GM04503 (cell line): Measurements from ENCODE around the gene KAT2A.
"Not testable (repeated sequence)": the region's sequence is repeated elsewhere in the genome, so short reads cannot be mapped to it uniquely, and the experiment has no call there.

Source experiments
- DNase-seq: peaks from one replicate; pipeline ENCODE4 v3.0.0-alpha.2; 2012; ENCODE audit warnings: low read depth

Gene KAT2A

DNA sequence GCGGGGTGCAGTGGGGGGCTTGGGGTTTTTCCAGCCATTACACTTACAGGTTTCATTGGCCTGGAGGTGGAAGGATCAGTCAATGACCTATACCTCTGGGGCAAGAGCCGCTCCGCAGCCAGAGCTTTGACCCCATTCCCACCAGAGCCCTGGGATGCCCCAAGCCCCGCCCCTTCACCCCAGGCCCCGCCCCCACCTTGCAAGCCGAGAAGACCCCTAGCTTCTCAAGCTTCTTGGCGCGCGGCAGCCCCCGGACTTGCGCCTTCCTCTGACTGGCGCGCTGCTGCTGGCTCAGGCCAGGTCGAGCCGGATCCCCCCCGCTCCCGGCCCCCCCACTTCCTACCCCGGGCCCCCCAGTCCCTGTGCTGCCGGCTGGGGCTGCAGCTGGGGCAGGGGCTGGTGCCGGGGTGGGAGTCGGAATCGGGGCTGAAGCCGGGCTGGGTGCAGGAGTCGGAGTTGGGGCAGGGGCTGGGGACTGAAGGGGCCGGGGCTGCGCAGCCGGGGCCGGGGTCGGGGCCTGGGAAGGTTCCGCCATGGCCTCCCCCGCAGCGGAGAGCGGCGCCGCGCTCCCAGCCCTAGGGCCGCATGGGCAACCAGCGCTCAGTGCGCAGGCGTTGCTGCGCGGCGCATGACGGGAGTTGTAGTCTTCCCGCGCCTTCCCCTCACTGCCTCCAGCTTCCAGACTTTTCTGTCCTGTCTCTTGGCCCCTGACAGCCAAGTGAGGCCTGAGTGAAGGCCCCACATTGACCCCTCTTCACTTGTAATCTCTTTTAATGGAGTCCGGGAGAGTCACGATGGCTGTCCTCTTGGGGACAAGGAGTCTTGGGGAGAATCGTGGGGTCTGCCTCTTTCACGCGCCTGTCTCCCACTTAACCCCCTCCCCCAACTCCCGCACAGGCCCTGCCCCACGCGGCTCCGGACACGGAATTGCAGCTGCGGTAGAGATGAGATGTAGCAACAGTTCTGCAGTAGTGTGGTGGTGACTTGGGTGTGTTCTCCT lies at the start of gene KAT2A:
TSS of gene KAT2A (minus strand) at position 598 of the 1,000 bp plus-strand sequence. CDS start at position 535, 63 bp downstream.
- DNase-seq = no peak

DNA sequence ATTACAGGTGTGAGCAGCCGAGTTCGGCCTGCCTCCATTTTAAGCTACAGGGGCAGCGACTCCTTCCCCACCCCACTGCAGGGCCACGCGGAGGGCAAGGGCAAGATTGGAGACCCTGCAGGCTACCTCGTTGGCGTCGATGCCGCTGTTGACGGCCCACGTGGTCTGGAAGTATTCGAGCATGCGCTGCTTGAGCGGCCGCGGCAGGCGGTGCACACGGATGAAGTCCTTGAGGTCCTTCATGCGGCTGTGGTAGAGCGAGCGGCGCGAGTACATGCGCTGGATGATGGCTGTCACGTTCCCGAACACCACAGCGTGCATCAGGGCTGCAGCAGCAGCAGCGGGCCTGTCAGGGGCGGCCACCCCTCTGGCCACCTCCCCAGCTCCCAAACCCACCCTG lies 48.2 kb upstream of the KAT2A start:
- no peak for DNase-seq

DNA sequence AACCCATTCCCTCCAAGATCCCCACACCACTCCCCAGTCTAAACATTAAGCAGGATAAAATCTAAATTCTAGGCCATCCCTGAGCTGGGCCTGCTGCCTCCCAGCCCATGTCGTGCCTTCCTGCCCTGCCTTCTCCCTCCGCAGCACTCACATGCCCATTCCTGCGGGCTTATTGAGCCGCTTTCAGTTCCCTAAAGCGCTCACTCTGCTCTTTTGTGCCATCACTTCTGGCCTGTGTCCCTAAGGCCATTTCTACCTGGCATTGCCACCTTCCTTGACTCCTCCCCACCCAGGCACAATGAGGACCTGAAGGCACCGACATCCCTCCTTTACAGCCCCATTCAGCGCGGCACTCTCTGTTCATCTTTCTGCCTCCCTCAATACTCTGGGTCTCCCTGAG lies 46.6 kb upstream of the KAT2A start:
- DNase-seq = no peak

DNA sequence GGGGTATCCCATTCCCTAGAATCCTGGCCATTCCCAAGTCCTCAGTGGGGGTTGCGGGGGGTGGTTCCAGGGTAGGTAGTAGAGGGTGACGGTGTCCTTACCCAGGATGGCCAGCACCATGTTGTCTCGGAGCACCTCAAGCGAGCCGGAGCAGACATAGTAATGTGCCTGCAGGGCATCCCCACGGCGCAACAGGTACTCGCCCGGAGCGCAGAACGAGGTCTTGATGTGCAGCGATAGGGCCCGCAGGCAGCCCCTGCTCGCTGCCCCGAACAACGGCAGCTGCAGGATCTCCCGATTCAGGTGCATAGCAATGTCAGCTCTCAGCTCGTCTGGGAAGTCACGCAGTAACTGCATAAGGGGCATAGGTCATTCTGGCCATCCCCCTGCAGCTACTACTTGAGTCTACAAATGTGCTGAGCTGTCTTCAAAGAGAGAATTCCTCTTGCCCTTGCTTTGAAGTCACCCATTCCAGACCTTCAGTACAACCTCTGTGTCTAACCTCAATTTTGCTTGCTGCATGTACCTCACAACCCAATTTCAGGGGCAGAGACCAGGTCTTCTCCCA lies 45.1 kb upstream of the KAT2A start:
- DNase-seq = no peak

DNA sequence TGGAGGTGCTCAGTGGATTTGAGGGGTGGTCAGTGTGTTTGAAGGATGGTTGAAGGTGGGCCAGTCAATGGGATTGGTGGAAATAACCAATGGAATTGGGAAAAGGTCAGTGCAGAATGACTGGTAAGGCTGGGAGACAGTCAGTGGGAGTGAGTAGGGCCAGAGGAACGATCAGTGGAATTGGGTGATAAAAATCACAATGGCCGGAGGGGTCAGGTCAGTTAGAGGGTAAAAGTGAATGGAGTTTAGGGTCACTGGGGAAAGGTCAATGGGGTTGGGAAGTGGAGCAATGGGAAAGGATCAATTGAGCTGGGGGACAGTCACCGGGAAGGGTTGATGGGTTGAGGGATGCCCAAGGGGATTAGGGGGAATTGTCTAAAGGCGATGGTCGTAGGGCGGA lies 44.6 kb upstream of the KAT2A start:
- DNase-seq = no peak

DNA sequence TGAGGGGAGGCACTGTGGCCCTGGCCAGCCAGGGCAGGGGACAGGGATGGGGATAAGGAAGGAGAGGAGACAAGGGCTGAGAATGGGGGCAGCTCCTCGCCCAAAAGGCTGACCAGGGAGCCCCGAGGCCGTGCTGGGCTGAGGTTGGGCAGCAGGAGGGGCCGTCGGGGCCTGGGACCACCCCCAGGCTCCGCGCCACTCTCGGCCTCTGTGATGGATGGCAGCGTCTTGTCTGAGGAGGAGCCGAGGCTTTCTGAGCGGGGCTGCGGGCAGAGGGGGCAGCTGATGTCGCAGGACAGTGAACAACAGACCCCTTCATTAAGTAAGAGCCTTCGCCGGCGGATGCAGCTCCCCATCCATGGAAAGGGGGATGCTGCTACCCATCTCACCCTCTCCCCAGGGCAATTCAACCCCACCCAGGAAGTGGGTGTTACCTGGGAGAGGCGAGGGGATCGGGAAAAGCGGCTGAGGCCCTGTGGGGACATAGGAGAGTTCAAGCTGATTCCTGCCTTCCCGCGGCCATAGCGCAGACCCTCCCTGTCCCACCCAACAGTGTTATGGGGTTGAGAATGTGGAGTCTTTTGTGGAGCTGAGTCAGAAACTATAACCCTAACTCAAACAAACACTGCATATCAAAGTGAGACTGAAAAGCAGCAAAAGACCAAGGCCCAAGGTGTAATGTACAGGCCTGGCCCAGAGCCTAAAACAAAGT lies 42.7 kb upstream of the KAT2A start:
- DNase-seq = no peak

DNA sequence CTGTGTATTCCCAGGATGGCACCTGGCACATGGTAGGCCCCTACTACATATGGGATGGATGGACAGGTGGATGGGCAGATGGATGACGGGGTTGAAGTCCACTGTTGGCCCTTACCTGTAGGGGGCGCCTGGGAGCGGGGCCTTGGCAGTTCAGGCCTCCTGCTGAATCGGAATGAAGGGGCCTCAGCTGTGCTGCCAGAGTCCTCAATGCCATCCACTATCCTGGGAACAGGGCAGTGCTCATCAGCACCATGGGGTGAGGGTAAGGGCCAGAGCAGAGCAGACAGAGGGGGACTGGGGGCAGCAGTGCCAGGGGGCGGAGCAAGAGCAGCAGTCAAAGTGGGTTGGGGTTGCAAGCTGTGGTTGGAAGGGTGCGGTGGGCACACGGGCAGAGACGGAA lies 41.9 kb upstream of the KAT2A start:
- no peak for DNase-seq

DNA sequence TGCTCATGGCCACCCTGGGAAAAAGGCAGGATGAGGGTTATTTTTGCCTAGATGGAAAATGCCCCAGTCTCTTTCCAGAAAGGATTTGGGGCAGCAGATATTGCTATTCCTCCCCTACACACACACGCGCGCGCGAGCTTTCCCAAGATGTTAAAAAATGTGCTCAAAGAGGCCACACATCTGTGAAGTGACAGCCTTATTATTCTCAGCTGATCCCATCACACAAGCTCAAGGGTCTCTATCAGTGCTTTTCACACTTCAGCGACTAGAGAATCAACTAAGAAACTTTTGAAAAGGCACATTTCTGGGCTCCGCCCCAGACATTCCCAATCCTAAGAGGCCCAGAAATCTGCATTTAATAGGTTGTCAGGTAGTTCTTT lies 39.4 kb upstream of the KAT2A start:
- DNase-seq = no peak

DNA sequence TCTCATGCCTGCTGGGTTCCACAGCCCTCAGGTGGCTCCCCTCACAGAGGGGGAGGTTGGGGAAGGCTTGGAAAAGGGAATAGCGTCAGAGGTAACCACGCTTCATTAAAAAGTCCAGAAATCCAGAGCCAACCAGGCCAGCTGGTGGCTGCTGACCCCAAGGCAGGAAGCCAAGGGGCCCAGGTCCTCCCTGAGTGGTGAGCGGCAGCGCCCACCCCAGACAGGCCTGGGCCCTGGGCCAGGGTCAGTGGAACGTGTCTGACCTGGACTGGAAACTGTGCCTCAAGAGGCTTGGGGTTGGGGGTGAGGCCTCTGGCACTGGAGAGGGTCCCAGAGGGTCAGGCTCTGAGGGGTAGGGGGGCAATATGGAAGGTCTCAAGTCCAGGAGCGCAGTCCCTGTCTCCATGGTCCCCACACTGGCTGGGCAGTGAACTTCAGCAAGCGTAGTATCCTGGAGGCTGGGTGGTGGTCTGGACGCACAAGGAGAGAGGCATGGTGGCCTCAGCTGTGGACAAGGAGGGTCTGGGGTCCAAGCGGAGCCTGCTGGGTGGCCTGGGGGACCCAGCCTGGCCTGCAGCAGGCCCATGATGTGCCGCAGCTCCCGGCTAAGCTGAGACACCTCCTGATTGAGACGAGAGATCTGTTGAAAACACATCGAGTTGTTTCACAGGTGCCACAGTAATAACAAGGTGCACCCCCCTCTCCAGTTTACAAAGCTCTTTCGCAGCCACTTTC lies 38.8 kb upstream of the KAT2A start:
- DNase-seq = no peak

DNA sequence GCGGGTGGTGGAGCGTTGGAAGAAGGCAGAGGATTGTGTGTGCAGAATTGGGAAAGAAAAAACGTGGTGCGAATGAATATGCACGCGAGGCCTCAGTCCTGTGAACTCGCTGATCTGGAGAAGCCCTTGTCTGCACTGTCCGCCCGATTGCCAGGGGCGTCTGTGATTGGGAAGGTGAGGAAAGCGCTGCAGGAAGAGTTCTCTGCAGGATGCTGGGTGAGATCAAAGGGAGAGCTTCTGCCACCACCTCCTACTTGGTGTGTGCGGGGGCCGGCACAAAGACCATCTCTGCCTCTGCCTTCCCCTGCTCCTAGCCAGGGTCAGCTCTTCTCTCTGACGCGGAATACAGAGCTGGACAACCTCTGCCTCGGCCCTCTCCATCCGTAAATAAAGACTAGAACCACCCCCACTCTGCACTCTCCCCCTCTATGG lies 34.5 kb upstream of the KAT2A start:
- no peak for DNase-seq

DNA sequence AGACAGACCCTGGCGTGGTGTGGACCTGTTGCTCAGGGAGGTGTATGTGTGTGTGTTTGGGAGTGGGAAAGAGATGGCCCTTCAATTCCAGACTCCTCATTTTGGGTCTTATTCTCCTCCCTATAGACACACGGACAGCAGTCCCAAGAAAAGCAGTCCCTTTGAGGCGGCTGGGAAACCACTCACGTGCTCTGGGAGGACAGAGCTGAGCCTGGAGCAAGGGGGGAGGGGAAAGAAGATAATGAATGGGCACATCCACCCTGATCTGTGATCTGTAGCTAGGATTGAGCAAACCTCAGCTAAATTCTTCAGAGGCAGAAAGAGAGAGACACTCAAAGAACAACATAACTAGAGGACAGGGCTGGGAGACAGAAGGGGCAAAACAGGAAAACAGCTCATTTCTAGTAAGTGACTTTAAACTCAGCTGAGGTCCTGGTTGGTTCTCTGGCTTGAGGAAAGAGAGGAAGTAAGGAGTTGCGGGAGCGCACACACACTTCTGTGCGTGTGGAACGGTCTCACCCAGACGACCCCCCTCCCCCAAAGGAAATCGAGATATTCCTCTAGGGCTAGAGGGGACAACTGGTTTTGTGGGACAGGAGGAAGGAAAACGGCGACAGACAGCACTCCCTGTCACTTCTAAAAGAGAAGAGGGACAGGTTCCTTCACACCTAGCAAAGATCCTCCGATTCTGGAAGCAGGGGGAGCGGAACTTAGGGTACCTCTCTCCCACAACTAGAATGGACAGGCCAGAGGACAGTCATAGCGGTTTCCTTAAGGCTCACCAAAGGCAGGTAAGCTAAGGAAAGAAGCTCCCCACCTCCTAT lies 33.0 kb upstream of the KAT2A start:
- no peak for DNase-seq

DNA sequence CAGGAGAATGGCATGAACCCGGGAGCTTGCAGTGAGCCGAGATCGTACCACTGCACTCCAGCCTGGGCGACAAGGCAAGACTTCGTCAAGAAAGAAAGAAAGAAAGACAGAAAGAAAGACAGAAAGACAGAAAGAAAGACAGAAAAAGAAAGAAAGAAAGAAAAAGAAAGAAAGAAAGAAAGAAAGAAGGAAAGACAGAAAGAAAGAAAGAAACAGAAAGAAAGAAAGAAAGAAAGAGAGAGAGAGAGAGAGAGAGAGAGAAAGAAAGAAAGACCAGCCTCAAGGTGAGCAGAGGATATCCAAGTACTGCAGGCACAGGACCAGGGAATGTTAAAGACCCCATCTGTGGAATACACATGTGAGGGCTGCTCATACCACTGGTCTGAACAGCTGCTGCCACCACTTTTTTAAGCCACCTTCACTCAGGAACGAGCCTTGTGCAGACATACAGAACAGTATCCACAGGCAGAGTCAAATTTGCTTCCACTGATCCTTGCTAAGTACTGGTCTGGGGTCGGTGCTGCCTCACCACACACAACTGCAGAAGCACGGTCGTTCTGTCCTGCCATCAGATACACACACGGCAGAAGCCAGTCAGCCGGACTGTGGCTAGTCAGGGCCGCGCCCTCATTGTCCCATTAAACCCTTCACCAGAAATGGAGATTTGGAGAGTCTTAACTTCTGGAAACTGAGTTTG lies 25.9 kb upstream of the KAT2A start:
- DNase-seq = no peak

DNA sequence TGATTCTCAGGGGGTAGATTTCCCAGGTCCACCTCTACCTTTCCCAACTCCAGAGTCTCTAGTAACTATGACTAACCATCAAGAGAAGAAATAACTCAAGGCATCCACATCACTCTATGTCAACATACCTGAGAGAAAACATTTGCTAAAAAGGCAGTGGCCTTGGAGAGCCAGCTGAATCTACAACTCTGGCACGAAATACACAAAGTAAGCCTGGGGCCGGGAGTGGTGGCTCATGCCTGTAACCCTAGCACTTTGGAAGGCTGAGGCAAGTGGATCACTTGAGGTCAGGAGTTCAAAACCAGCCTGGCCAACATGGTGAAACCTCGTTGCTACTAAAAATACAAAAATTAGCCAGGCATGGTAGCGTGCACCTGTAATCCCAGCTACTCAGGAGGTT lies 22.0 kb upstream of the KAT2A start:
- DNase-seq = not testable (repeated sequence)

DNA sequence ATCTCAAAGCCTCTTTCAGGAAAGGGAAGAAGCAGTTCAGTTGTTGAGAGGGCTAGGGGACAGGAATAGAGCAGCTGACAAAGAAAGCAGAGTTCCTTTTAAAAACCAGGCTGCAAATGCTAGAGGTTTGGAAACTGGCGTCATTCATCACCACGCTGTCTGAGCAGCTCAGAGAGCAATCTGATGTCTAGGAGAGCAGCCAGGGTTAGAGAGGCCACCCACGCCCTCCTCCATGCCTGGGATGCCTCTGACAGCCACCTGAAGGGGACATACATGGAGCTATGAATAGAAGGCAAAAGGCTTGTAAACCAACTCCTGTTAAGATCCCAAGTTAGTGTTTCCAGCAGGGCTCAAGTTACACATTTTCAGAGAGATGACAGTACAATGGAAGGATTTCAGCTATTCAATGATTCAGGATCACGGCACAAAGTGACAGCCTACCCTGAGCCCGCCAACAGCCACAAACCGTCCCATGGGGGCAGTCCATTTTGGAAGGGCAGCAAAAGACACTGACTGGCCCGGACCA lies 21.3 kb upstream of the KAT2A start:
- peak; percentile 88 for DNase-seq

DNA sequence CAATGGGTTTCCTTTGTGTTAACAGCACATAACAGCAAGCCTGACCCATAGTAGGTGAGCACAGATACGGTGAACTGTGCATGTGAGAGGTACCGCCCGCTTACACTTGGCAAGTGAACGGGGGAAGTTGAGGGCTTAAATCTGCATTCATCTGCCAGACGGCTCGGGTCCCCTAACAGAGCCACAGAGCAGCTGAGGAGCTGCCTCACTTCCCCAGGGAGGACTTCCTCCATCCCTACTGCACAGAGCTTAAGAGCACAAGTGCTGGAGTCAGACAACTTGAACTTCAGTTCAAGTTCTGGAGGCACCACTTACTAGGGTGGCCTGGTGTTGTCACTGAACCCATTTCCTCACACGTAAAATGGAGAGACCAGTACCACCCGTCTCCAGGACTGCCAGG lies 20.2 kb upstream of the KAT2A start:
- DNase-seq = no peak

DNA sequence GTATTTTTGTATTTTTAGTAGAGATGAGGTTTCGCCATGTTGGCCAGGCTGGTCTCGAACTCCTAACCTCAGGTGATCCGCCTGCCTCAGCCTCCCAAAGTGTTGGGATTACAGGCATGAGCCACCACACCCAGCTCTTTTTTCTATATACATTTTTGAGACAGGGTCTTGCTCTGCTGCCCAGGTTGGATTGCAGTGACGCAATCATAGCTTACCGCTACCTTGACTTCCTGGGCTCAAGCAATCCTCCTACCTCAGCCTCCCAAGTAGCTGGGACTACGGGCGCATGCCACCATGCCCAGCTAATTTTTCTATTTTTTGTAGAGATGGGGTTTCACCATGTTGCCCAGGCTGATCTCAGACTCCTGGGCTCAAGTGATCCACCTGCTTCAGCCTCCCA lies 19.5 kb upstream of the KAT2A start:
- not testable (repeated sequence) for DNase-seq

DNA sequence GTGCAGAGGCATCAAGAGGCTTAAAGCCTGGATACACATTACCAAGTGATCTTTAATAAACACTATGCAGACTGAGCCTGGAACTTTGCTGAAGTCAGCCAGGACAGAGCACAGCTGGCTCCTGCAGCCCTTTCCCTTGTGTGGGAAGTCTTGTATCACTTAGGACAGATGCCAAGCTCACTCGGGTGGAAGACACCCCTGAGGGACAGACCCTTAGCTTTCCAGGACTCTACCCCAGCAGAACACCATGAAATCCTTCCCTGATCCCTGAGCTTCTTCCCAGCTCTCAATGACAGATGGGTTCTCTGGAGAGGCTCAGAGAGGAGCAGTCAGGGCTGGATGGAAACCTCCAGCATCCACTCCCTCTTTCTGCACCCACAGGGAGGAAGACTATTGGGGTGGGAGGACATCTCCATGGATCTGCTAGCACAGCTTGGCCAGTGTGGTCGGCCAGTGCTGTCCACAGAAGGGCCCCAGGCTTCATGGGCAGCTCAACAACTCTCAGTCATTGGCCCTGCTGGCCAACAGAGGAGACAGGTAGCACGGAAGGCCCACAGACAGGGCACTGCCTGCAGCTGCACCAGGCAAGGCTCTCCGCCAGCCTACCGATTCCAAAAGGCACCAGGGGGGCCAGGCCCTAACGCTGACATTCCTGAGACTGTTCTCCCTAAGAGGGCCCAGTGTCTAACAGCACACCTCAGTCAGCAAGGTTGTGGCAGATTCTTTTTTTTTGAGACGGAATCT lies 17.8 kb upstream of the KAT2A start:
- no peak for DNase-seq

DNA sequence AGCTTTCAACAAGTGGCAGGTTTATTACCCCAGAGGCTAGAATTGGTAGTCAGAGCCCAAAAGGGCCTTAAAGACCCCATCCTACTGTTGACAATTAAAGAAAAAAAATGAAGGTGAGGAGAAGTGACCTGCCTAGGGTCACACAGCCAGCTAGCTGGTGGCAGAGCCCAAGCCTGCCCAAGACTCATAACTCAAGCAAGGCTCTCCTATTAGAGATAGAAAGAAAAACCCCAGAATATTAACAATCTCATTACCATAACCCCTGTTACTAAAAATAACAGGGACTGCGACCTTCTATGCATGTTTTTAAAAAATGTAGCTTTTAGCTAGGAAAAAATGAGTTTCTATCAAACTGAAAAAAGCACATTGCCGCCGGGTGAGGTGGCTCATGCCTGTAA lies 15.5 kb upstream of the KAT2A start:
- no peak for DNase-seq
